Neural crest cell (in vitro differentiated cells): ENCODE data around the gene ETV3L. TPM values are rescaled to one million over a fixed set of nuclear protein-coding genes. Genes with fewer than 3 reads are reported as not detected.

Experiments
- DNase-seq: peaks from one replicate; pipeline ENCODE4 v3.0.0; 2021; ENCODE audit warnings: low read depth, mixed read lengths, low spot score
- H3K27ac Mint-ChIP-seq: one replicate; pipeline ENCODE4 v1.8.0; 2021; ENCODE audit warnings: mild to moderate bottlenecking, mixed read lengths; ENCODE audit not compliant: unreplicated experiment
- H3K27me3 Mint-ChIP-seq: 2 replicates; pipeline ENCODE4 v1.8.0; 2021; ENCODE audit warnings: low read depth, mild to moderate bottlenecking, mixed read lengths
- H3K36me3 Mint-ChIP-seq: 2 replicates; pipeline ENCODE4 v1.8.0; 2021; ENCODE audit warnings: low read depth, mild to moderate bottlenecking, mixed read lengths
- H3K4me1 Mint-ChIP-seq: 2 replicates; pipeline ENCODE4 v1.8.0; 2021; ENCODE audit warnings: mixed read lengths
- H3K4me3 Mint-ChIP-seq: one replicate; pipeline ENCODE4 v1.8.0; 2021; ENCODE audit warnings: mild to moderate bottlenecking, mixed read lengths
- H3K9me3 Mint-ChIP-seq: 2 replicates; pipeline ENCODE4 v1.8.0; 2021; ENCODE audit warnings: mixed read lengths
- CTCF ChIP-seq: fragments of 200-600 bp; sonication (generic); conservative IDR thresholded peaks from 2 replicates; pipeline ENCODE4 v1.5.0; 2021; ENCODE audit warnings: antibody characterized with exemption, mild to moderate bottlenecking
- total RNA-seq: library from RNA; stranded (reverse); gene quantifications from 2 replicates; pipeline ENCODE4 v1.2.1, GENCODE V29; 2021

The ETV3L gene
- total RNA-seq, 1 donor from 2014 or later, result 0.19 TPM

- no peak for DNase-seq
- no peaks in the 10 kb centered on the region for H3K9me3 Mint-ChIP-seq
- H3K4me1 Mint-ChIP-seq, result peaks cover 37% of the 10 kb centered on the region
- H3K27ac Mint-ChIP-seq, result peak overlapping the region; percentile 75
- no peaks in the 10 kb centered on the region for H3K36me3 Mint-ChIP-seq
- no peak for TF ChIP-seq CTCF
- H3K27me3 Mint-ChIP-seq, result peaks cover 13% of the 10 kb centered on the region
- H3K4me3 Mint-ChIP-seq, result no peak overlapping the region
Measured at GRCh38 chr1:157113631-157114030, 14.0 kb upstream of the ETV3L start.

- DNase-seq, result no peak
- Mint-ChIP-seq H3K36me3 (no peaks in the 10 kb centered on the region), H3K27ac (peak overlapping the region; percentile 75), H3K9me3 (no peaks in the 10 kb centered on the region), H3K4me1 (peaks cover 37% of the 10 kb centered on the region), H3K4me3 (no peak overlapping the region), H3K27me3 (peaks cover 13% of the 10 kb centered on the region)
- TF ChIP-seq CTCF, result no peak
Measured at GRCh38 chr1:157113106-157113505, 13.5 kb upstream of the ETV3L start.

DNA sequence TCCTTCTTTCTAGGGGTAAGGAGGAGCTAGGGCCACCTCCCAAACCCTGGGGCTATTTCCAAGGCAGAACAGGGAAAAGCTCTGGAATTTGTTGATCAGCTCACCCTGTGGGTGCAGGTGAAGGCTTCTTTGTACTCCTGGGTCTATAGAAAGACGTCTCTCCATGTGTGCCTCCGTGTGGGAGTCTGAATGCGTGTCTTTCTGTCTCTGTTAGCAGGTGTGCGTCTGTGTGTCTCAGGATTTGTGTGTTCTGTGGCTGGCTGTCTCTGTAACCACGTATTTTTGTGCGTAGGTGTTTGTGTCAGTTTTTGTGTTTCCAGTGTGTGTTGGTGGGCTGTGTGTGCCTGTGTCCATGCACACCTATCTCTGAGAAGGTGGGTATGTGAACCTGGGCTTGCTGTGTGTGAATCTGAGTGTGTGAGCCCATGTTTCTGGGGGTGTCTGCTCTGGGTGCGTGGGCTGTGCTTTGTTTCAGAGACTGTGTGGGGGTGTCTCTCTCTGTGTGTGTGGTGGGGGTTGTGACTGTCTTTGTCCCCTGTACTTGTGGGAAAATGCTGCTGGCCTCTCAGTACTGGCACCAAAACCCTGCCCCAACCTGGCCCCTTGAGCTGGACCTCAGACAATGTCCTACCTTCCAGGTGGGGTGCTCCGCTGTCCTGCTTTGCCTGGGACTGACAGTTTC is 12.7 kb upstream of the ETV3L start:
- H3K9me3 Mint-ChIP-seq, result no peaks in the 10 kb centered on the region

DNA sequence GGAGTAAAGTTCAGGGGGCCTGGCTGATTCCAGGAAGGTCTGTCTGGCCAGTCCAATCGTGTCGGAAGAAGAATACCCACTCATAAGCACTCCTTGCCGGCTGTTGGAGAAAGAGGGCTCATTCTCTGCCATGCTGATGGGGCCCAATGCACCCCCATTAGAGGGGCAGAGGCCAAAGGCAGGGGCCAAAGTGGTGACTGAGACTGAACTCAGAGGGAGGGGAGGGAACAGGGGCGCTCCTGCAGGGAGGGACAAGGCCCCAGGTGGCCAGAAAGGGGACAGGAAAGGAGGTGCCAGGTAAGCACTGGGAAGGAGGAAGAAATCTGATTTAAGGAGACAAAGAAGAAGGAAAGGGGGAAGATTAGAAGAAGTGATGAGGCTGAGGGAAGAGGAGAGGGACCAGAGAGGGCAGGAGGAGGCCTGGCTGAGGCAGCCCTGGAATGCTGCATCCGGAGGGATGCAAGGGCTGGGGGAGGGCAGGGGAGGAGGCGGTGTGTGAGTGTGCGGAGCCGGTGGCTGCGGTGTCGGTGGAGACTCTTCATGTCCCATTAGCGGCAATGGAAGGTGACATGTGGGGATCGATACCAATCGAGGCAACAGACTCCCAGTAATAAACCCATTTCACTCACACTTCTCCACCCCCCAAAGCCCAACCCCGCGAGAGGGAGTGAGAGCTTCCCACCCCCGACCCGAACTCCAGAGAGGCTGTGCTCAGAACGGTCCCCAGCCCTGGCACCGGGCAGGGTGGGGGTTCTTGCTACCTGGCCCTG is 12.0 kb upstream of the ETV3L start:
- peaks cover 33% of the 10 kb centered on the region for H3K4me1 Mint-ChIP-seq
- no peak overlapping the region for H3K27ac Mint-ChIP-seq
- H3K27me3 Mint-ChIP-seq, result peaks cover 13% of the 10 kb centered on the region
- no peaks in the 10 kb centered on the region for H3K9me3 Mint-ChIP-seq
- H3K36me3 Mint-ChIP-seq, result no peaks in the 10 kb centered on the region
- no peak overlapping the region for H3K4me3 Mint-ChIP-seq
- TF ChIP-seq CTCF, result no peak
- DNase-seq, result no peak

More for the DNA sequence above, 12.7 kb upstream of the ETV3L start:
- no peak for TF ChIP-seq CTCF
- peaks cover 13% of the 10 kb centered on the region for H3K27me3 Mint-ChIP-seq
- peaks cover 37% of the 10 kb centered on the region for H3K4me1 Mint-ChIP-seq
- no peak for DNase-seq
- no peaks in the 10 kb centered on the region for H3K36me3 Mint-ChIP-seq
- H3K27ac Mint-ChIP-seq, result peak overlapping the region; percentile 95
- no peak overlapping the region for H3K4me3 Mint-ChIP-seq

- TF ChIP-seq CTCF, result no peak
- no peaks in the 10 kb centered on the region for H3K9me3 Mint-ChIP-seq
- peaks cover 13% of the 10 kb centered on the region for H3K27me3 Mint-ChIP-seq
- H3K27ac Mint-ChIP-seq, result no peak overlapping the region
- H3K36me3 Mint-ChIP-seq, result no peaks in the 10 kb centered on the region
- no peak overlapping the region for H3K4me3 Mint-ChIP-seq
- DNase-seq, result no peak
- peaks cover 31% of the 10 kb centered on the region for H3K4me1 Mint-ChIP-seq
Measured at GRCh38 chr1:157110686-157111085, 11.1 kb upstream of the ETV3L start.
